ENCODE data around the gene ASCC1.
A peak's percentile ranks its signal among the peaks of the same experiment; 100 is the strongest.

The ASCC1 gene

DNA sequence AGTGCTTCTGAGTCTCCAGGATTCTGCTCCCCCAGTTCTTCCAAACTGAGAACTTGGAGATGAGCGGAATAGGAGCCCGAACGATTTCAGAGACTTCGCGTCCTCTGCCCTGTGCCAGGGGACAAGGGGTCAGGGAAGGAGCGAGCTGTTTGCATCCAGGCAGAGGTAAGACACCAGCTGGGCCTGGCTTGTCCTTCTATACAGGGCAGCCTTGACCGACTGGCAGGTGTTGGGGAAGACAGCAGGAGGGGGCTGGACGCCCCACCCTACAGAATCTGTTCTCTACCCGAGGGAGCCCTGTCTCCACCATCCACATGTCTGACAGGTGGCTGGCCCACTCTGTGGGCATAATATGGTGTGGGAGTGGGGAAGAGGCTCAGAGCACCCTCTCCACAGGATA lies 134.9 kb downstream of the ASCC1 start:
- DNase-seq, result no peak

DNA sequence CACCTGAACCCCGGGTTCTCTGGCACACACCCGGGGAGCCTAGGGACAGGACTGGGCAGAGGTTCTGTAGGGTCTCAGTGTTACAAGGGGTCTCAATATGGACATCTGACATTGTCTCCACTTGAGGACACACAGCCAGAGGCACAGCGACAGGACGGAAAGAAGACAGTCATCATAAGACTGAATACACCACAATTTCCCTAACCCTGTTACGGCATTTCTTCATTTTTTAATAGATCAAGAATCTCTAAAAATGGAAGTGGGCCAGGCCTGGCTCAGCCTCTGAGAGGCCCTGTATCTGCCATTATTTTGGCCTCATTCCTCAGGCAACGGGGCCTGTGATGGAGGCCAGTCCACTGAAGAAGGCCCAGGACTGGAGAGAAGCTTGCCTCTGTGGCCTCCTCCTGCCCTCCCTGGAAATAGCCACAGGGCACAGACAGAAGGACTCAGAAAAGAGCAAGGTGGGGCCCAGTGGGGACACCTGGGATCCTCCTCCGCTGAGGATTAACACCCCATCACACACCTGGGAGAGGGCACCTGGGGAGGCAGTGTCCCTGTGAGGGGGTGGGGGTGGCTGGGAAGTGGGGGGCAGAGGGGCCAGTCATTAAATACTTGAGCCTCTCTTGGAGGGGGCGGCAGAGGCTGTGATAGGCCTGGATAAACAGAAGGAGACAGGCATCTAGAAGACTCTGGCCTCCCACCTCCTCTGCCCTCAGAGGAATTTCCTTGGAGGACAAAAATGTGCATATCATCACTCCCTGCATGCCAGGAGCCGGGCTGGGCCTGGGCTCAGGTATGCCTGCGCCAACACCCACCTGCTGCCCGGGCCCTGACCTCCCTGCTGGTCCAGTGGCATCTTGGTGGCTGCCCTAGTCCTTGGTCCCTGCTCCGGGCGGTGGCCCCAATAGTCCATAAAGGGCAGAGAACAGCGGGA lies 135.8 kb downstream of the ASCC1 start:
- no peak for DNase-seq

DNA sequence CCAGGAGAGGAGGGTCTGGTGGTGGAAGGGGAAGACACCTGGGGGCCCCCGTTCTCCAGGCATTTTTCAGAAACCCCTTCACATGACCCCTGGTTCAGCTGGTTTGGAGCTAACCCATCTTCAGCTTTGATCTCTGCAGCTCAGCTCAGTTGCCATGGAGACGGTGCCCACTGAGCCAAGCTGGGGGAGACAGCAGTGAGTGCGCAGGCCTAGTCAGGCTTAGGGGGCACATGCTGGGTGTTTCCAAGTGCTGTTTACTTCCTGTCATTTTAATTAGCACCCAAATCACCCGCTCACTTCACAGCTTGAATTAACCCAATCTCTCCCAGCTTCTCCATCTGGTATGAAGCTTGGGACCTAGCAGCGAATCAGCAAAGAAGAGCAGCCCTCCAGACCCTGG lies 136.7 kb downstream of the ASCC1 start:
- peak; percentile 77 for DNase-seq

DNA sequence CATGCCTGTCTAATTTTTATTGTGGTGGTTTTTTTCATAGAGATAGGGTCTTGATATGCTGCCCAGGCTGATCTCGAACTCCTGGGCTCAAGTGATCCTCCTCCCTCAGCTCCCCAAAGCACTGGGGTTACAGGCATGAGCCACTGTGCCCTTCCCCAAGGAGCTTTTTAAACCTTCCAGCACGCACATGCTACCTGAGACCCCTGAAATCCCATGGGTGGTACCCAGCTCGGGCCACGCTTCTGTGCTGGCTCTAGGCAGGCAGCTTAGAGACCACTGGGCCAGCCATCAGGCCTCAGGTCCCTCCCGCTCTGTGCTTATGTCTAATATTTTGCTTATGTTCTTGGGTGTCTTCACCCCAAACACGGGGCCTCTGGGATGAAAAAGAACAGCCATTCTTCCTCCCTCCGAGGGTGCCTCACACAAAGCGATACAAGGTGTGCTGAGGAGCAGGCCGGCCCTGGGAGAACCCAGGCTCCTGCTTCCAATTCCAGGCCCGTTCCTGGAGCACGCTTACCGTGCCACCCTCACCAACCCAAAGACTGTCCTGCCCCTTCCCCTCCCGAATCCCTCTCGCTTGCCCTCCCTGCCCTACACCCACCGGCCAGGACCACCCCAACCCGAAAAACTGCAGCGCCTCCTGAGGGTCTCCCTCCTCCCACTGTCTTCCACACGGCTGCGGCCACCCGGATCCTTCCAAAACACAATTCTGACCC lies 138.6 kb downstream of the ASCC1 start:
- no peak for DNase-seq

DNA sequence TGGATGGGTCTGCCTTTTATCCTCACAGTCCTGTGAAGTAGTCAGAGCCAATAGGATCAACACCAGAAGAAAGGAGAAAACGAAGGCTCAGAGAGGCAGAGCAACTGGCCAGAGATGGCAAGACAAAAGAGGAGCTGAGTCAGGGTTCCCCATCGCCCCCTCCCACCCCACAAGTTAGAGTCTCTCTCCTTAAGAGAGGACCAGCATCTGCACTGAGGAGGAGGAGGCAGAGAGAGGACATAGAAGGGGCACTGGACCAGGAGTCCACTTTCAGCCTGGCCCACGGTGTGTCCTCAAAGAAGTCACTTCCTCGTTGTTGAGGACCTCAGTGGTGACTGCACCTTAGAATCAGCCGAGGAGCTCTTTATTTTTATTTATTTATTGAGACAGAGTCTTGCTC lies 139.3 kb downstream of the ASCC1 start:
- no peak for DNase-seq

DNA sequence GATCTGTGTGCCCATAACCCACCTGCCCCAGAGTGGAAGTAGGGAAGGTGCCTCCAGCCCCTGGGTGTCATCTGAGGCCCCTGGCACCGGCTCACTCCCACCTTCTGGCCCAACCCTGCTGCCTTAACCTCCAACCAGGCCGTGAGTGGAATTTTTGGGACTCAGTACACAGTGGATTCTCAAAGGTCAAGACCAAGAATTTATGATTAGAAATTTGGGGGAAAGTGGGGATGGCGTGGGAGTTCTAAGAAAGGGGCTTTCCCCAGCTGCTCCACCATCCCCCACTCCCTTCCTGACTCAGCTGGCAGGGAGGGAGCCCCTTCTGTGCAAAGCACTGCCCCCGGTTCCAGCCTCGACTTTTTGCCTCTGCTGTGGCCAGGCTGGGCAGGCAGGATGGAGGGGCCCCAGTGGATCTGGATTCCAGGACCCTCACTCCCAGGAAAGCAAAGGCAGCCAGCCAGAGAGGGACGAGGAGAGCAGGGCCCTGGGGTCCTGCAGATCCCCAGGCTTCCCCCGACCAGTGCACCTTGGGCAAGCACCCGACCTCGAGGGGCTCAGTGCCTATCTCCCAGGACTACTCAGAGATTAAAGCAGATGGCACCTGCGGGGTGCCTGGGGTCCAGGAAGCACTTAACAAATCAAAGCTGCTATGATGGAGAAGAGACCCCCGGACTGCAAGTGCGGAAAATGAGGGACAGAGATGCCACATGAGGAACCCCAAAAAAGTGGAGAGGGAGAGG lies 140.5 kb downstream of the ASCC1 start:
- DNase-seq, result no peak

DNA sequence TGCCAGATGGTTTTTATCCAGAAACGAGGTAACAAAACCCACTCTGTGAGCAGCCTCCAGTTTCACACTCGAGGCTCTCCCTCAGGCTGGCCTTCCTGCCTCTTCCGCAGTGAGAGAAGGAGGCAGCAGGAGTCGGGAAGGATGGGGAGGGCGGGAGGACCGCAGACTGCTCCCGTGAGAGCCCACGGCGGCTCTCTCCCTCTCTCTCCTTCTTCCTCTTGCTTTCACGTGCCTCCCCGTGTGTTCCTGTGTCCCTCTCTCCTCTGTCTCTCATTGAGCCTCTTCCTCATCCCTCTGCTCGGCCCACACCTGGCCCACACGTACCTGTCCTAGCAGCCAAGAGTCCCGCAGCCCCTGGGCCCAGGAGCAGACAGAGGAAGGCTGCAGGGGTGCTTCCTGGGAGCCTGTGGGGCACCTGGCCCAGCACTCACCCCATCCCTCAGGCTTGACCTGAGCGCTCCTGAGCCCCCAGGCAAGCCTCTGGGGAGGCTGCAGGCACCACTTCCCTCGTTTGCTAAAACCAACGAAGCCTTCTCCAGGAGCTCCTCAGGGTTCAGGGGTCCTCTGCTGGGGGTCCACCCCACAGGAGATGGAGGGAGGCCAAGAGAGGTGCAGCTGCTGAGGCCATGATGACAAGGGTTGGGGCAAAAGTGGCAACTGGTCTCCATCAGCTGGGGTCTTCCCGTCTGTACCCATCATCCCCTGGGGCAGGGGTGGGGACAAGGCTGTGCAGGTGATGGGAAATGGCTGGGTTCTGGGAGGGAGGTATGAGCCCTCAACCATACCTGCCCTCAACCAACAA lies 141.3 kb downstream of the ASCC1 start:
- DNase-seq, result no peak

DNA sequence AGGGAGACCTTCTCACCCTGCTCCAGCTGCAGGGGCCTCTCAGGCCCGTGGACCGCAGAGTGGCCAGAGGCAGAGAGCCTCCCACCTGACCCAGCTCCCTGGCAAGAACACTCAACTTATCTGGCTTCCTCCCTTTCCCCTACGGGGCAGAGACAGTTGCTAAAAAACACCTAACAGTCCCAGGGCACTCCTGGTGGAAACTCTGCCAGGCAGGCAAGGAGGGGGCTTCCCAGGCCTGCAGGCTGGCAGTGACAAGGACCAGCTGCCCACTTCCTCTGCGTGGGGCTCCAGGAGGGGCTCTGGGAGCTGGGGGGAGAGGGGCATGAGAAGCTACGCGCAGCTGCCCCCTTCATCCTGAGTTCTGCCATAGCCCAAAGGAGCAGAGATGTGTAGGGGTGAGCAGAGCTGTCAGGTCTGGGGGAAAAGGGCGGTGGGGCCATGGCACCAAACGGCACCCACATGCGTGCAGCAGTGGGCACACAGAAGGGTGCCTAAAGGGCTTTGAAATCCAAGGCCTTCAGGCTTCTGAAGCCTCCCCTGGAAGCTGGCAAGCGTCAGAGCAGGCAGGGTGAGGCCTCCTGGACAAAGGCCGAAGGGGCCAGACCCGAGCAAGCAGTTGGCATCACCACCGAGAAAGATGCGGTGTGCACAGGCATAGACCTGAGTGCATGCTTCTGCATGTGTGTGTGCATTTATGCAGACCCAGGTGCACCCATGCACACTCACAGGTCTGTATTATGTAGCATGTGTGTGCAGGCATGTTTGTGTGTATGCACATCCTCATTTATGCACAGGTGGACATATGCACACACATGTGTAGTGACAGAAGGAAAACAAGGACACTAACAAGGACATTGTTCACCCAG lies 142.1 kb downstream of the ASCC1 start:
- DNase-seq, result no peak

DNA sequence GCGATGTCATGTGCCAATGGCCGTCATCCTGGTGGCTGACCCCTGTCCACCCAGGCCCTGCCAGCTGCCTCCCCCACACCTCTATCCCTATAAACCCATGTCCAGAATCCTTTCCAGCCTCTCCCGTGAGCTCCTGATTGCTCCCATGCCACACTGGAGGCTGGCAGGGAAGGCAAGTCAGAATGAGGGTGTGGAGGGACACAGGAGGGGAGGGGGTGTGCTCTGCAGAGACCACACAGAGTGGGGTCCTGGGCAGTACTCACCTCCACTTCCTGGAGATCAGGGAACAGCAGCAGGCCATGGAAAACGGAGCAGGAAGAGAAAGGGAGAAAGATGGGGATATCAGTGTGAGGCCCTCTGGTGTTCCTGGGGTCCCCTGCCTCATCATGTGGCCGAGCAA lies 143.4 kb downstream of the ASCC1 start:
- no peak for DNase-seq

DNA sequence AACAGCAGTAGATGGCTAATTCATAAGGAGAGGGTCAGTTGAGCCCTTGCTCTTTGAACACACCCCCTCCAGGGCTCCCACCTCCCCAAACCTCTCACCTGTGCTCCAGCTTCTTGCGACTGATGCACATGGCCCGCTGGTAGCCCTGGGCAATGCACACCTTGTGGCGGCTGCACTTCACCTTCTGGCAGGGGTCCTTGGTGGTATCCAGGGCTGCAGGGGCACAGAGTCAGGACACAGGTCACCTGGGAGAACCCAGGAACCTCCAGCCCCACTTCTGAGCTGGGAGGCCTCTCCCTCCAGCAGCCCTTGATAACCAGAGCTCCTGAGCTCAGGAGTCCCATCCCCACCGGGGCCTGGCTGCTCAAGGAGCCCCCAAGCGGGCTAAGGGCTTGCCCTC lies 144.0 kb downstream of the ASCC1 start:
- no peak for DNase-seq

DNA sequence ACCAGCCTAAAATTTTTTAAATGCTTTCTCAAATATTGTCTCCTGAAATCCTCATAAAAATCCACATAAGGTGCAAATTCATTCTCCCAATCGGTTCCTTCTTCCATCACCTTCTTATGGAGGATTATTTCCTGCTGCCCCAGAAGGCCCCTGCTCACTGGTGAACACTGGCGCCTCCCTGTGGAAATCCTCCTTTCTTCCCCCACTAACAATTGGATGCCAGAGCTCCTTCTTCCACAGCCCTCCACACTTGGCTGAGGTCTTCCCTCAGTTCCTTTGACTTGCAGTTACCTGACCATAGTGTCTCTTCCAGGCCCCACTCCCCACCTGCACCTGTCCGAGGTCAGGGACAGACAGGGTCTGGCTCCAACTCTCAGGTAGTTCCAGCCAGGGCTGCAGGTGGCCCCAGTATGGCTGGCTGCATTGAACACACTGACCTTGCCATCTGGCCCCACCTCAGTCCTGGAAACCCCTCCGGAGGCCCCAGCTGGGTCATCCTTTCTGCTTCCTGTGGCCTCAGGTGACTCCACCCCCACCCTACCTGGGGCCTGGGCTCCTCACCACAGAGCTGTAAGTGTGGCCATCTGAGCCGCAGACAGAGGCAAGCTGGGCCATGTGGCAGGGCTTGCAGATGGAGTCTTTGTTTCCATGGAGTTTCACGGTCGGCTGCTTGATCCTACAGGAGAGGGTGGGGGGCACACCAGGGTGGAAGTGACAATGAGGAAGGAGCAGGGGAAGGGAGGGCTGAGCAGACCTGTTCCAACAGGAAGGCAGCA lies 146.1 kb downstream of the ASCC1 start:
- DNase-seq, result no peak

DNA sequence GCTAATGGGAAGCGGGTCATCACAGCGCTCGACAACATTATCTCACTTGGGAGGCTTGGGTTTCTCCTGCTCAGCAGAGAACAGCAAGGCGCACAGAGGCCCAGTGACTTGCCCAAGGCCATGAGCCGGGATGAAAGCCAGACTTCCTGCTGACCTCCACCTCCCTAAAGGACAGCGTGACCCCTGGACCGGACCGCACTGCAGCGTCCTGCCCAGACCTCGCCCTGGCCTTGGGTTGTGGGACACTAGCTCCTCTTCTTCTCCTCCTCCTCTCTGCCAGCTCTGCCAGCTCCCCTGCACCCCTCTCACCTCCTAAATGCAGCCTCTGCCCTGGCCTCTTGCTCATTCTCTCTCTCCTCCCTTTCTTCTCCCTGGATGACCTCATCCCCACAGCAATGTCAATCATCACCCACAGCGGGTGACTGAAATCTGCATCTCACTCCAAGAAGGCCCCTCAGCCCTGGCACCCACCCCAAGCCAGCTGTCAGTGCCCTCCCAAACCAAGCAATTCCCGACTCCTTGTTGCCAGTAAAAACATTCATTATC lies 147.1 kb downstream of the ASCC1 start:
- no peak for DNase-seq

DNA sequence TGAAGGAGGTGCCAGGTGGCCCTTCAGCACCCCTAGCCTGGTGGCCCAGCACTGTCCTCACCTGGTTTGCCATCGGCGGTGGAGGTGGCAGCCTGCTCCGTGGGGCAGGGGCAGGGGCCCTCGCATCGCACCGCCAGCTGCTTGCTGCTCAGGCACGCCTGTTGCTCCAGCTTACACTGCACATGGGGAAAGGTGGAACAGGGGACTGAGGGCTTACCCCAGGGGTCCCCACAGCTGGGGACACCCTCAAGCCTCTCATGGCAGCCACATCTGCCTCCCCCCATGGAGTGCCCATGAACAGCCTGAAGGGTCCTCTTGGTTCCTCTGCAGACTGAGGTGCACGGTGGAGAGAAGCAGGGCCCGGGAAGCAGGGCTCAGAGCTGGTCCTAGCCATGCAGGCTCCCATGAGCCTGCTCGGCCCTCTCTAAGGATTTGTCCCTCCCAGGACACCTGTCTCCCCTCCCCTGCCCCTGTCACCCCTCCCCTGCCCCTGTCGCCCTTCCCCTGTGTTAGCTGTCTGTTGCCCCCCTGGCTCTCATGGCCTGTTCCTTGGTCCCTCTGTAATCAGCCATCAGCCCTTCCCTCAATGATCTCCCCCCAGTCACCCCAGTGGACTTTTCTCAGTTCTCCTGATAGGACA lies 147.8 kb downstream of the ASCC1 start:
- DNase-seq, result no peak

DNA sequence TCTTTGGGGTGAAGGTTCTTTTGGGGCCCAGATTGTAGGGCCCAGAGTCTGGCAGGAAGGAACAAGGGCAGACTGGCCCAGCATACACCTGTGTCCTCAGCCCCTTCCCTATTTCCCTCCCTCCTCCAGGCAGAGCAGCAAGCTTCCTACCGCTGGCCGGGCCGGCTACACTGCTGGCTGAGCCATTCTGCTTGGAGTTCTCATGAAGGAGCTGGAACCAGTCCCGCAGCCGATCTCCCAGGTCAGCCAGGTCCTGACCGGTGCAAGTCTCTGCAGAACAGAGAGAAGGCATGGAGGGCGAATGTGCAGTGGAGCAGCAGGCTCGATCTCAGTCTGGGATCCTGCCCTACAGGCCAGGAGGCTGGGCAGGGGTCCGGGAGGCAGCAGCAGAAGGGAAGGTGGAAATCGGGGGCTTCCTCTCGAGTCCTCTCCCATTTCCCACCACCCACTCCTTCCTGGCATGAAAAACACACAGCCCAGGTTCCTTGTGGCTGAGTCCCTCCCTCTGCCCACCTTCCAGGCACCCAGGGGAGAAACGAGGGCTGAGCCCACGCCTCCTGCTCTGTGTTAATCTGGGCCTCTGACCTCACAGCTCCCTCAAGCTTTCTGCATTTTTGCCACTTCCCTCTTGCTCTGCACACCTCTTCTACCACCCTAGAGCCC lies 148.5 kb downstream of the ASCC1 start:
- DNase-seq, result no peak

DNA sequence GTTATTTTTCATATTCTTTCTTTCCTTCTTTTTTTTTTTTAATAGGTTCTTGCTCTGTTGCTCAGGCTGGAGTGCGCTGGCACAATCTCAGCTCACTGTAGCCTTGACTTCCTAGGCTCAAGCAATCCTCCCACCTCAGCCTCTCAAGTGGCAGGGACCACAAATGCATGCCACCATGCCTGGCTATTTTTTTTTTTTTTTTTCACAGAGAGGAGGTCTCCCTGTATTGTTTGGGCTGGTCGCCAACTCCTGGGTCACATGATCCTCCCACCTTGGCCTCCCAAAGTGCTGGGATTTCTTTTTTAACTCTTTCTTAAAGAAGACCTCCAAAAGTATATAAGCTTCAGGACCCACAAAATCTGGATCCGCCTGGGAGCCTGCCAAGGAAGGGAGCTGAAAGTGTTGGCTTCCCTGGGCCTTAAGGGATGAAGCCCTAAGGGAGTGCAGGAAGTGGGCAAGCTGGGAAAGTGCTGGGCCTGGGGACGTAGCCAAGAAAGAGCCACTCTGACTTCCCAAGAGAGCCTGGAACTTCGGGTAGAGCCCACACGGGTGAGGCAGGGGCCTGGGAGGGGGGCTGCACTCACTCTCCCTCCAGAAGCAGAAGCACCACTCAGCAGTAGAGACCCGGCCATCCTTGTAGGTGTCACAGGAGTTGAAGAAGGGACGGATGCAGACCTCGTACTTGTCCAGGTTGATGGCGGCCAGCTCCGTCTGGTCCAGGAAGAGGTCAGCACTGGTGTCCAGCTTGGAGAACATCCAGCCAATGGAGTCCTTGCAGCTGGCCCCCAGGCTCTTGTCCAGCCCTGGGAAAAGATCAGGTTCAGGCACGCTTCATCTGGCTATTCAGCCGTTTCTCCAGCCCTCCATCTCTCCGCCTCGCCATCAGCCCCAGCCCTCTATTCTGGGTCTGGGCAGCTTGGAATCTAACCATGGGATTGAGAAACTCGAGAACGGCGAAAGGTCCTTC lies 149.5 kb downstream of the ASCC1 start:
- DNase-seq, result no peak

DNA sequence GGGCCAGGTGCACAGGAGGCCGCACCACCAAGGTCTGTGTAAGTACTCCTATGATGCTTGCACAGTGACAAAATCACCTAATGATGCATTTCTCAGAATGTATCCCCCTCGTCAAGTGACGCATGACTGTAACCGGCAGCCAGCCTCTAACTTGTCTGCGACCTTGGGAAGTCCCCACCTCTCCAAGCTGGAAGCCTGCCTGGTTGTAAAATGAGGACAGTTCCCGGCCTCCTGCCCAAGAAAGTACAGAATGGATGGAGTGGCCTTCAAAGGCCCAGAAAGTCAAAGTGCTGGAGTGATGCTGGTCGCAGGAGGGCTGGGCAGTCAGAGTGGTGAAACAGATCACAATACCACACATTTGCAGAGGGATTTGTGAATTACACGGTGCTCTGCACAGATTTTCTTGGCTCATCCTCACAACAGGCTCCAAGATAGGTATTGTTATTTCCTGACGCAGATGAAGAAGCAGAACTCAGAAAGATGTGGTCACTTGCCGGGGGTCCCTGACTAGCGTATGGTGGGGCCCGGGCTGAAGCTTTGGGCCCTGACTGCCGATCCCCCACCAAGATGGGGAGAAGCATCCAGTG lies 150.5 kb downstream of the ASCC1 start:
- DNase-seq, result no peak

DNA sequence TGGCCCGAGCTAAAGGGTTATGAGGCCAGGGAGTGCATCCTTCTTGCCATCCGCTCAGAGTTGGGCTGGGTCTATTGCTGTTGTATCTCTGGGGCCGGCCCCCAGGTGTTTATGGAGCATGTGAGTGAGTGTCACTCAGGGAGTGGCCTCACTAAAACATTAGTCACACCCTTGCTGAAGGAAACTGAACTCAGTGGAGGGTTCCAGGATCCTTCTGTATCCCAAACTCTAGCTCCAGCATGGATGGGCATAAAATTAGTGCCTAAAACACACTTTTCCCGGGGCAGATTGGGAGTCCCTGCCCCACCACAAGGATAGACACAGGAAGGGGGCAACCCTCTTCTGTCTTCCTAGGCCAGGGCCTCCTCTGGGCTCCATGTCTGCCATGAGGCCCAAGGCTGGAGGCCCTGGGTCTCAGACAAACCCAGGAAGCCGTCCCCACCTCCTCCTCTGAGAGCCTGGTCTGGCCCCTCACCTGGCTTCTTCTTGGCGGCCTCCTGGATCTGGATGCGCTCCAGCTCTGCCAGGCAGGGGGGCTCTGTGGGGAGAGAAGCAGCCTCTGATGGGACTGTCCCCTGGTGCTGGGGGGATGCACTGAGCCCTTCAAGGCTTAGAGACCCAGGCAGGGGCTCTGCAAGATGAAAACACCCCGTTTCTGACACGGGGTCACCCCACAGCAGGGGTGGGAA lies 152.2 kb downstream of the ASCC1 start:
- DNase-seq, result no peak

Measured in effector CD8-positive, alpha-beta T cell (primary cell).